H1 (cell line): ENCODE results near the gene TRIM38. TPM values are rescaled to one million over a fixed set of nuclear protein-coding genes. Genes with fewer than 3 reads are reported as not detected.

ENCODE experiments used
- CHD1 ChIP-seq: IDR thresholded peaks from 2 replicates; pipeline ENCODE4 v1.6.1; 2012; ENCODE audit warnings: low read depth, low read length, improper control_type of control experiment
- KDM1A ChIP-seq: fragments of 200-600, 300-600 bp; sonication (generic); IDR thresholded peaks from 2 replicates; pipeline ENCODE4 v1.7.1; 2016; ENCODE audit warnings: mild to moderate bottlenecking, low read length, borderline replicate concordance
- MAFK ChIP-seq: IDR thresholded peaks from 2 replicates; pipeline ENCODE4 v1.6.1; 2012; ENCODE audit warnings: low read depth, mild to moderate bottlenecking, improper control_type of control experiment, low read length
- SIN3A ChIP-seq, 2 experiments: IDR thresholded peaks in 1 of 2; conservative IDR thresholded peaks in 1 of 2; 2 replicates each; pipeline ENCODE4 v1.6.1; 2011 to 2012; ENCODE audit warnings: low read length in 2 of 2, improper control_type of control experiment in 1 of 2, low read depth in 1 of 2, mild to moderate bottlenecking in 1 of 2
- polyA plus RNA-seq, 7 experiments: library from polyadenylated mRNA; depleted of rRNA in 3 of 7; stranded (reverse) in 5 of 7; unstranded in 2 of 7; fragments of >200 nt in 5 of 7; fragments of 200-250 nt in 2 of 7; gene quantifications; 1 replicate in 5 of 7; 2 replicates in 1 of 7; 4 replicates in 1 of 7; pipeline versions ENCODE4 v1.2.1 to v1.2.3, GENCODE V29; 2011 to 2013; ENCODE audit warnings: missing spikeins in 2 of 7, mixed read lengths in 2 of 7
- total RNA-seq: library from RNA; stranded (reverse); fragmentation: NEBNext Ultra II Directional; extraction: Animal tissue kit (Norgen Biotek cat#: 25700); gene quantifications from 2 replicates; pipeline ENCODE4 v1.2.1, GENCODE V29; 2021
- TF ChIP-seq, protein P1 (sequence below): fragments of 300-600 bp; sonication (generic); IDR thresholded peaks from 2 replicates; pipeline ENCODE4 v1.7.1; 2012; ENCODE audit warnings: low read length, moderate library complexity, mild to moderate bottlenecking, inconsistent platforms; ENCODE audit not compliant: insufficient replicate concordance

Gene TRIM38
- total and polyA plus RNA-seq, 2 of the 8 experiments (the other 6 are each of a cell fraction or from before 2014, with no cell fraction given) = 0.43 to 0.56 TPM

DNA sequence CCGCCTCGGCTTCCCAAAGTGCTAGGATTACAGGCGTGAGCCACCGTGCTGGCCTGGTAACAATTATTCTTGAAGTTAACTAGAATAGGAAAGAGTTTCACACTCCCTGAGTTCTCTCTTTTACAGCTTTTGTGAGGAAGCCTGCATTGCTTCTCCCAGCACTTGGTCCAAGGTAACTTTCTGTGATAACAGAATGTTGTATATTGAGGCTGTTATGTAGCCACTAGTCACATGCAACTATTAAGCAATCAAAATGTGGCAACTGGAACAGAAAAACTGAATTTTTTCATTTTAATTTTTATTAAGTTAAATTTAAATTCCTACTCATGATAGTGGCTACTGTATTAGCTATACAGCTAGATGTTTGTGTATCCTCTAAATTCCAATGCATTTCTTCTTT lies 2.5 kb downstream of the TRIM38 start (continued):
- TF ChIP-seq KDM1A (no peak), MAFK (no peak), SIN3A (conservative IDR thresholded peaks at IDR 0.05 in 1 of 2, IDR thresholded peaks at IDR 0.05 in 1 of 2; ENCODE audit: low read depth in 1 of 2, low read length in 2 of 2) (no peak), CHD1 (no peak)
- TF ChIP-seq, protein P1, sequence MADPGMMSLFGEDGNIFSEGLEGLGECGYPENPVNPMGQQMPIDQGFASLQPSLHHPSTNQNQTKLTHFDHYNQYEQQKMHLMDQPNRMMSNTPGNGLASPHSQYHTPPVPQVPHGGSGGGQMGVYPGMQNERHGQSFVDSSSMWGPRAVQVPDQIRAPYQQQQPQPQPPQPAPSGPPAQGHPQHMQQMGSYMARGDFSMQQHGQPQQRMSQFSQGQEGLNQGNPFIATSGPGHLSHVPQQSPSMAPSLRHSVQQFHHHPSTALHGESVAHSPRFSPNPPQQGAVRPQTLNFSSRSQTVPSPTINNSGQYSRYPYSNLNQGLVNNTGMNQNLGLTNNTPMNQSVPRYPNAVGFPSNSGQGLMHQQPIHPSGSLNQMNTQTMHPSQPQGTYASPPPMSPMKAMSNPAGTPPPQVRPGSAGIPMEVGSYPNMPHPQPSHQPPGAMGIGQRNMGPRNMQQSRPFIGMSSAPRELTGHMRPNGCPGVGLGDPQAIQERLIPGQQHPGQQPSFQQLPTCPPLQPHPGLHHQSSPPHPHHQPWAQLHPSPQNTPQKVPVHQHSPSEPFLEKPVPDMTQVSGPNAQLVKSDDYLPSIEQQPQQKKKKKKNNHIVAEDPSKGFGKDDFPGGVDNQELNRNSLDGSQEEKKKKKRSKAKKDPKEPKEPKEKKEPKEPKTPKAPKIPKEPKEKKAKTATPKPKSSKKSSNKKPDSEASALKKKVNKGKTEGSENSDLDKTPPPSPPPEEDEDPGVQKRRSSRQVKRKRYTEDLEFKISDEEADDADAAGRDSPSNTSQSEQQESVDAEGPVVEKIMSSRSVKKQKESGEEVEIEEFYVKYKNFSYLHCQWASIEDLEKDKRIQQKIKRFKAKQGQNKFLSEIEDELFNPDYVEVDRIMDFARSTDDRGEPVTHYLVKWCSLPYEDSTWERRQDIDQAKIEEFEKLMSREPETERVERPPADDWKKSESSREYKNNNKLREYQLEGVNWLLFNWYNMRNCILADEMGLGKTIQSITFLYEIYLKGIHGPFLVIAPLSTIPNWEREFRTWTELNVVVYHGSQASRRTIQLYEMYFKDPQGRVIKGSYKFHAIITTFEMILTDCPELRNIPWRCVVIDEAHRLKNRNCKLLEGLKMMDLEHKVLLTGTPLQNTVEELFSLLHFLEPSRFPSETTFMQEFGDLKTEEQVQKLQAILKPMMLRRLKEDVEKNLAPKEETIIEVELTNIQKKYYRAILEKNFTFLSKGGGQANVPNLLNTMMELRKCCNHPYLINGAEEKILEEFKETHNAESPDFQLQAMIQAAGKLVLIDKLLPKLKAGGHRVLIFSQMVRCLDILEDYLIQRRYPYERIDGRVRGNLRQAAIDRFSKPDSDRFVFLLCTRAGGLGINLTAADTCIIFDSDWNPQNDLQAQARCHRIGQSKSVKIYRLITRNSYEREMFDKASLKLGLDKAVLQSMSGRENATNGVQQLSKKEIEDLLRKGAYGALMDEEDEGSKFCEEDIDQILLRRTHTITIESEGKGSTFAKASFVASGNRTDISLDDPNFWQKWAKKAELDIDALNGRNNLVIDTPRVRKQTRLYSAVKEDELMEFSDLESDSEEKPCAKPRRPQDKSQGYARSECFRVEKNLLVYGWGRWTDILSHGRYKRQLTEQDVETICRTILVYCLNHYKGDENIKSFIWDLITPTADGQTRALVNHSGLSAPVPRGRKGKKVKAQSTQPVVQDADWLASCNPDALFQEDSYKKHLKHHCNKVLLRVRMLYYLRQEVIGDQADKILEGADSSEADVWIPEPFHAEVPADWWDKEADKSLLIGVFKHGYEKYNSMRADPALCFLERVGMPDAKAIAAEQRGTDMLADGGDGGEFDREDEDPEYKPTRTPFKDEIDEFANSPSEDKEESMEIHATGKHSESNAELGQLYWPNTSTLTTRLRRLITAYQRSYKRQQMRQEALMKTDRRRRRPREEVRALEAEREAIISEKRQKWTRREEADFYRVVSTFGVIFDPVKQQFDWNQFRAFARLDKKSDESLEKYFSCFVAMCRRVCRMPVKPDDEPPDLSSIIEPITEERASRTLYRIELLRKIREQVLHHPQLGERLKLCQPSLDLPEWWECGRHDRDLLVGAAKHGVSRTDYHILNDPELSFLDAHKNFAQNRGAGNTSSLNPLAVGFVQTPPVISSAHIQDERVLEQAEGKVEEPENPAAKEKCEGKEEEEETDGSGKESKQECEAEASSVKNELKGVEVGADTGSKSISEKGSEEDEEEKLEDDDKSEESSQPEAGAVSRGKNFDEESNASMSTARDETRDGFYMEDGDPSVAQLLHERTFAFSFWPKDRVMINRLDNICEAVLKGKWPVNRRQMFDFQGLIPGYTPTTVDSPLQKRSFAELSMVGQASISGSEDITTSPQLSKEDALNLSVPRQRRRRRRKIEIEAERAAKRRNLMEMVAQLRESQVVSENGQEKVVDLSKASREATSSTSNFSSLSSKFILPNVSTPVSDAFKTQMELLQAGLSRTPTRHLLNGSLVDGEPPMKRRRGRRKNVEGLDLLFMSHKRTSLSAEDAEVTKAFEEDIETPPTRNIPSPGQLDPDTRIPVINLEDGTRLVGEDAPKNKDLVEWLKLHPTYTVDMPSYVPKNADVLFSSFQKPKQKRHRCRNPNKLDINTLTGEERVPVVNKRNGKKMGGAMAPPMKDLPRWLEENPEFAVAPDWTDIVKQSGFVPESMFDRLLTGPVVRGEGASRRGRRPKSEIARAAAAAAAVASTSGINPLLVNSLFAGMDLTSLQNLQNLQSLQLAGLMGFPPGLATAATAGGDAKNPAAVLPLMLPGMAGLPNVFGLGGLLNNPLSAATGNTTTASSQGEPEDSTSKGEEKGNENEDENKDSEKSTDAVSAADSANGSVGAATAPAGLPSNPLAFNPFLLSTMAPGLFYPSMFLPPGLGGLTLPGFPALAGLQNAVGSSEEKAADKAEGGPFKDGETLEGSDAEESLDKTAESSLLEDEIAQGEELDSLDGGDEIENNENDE = no peak
